HL-60 (cell line): ENCODE results near the gene PRDM16.

Experiments used
- CTCF ChIP-seq: IDR thresholded peaks from one replicate; pipeline ENCODE4 v1.5.1; 2011; ENCODE audit warnings: low read length, control low read depth, inconsistent platforms; ENCODE audit not compliant: insufficient read depth
- GABPA ChIP-seq: IDR thresholded peaks from 2 replicates; pipeline ENCODE4 v1.6.1; 2012; ENCODE audit warnings: low read depth
- POLR2AphosphoS5 ChIP-seq: IDR thresholded peaks from 2 replicates; pipeline ENCODE4 v1.6.1; 2012; ENCODE audit warnings: low read depth
- SPI1 ChIP-seq: IDR thresholded peaks from 2 replicates; pipeline ENCODE4 v1.6.1; 2012; ENCODE audit warnings: low read depth, mild to moderate bottlenecking, borderline replicate concordance
- TF ChIP-seq, protein P1 (sequence below): IDR thresholded peaks from 2 replicates; pipeline ENCODE4 v1.6.1; 2012; ENCODE audit warnings: low read depth; ENCODE audit not compliant: insufficient replicate concordance

GRCh38 chr1:3422638-3423037 is 353.6 kb downstream of the PRDM16 start:
- TF ChIP-seq CTCF (no peak), POLR2AphosphoS5 (no peak), SPI1 (no peak), GABPA (no peak)
- TF ChIP-seq, protein P1, sequence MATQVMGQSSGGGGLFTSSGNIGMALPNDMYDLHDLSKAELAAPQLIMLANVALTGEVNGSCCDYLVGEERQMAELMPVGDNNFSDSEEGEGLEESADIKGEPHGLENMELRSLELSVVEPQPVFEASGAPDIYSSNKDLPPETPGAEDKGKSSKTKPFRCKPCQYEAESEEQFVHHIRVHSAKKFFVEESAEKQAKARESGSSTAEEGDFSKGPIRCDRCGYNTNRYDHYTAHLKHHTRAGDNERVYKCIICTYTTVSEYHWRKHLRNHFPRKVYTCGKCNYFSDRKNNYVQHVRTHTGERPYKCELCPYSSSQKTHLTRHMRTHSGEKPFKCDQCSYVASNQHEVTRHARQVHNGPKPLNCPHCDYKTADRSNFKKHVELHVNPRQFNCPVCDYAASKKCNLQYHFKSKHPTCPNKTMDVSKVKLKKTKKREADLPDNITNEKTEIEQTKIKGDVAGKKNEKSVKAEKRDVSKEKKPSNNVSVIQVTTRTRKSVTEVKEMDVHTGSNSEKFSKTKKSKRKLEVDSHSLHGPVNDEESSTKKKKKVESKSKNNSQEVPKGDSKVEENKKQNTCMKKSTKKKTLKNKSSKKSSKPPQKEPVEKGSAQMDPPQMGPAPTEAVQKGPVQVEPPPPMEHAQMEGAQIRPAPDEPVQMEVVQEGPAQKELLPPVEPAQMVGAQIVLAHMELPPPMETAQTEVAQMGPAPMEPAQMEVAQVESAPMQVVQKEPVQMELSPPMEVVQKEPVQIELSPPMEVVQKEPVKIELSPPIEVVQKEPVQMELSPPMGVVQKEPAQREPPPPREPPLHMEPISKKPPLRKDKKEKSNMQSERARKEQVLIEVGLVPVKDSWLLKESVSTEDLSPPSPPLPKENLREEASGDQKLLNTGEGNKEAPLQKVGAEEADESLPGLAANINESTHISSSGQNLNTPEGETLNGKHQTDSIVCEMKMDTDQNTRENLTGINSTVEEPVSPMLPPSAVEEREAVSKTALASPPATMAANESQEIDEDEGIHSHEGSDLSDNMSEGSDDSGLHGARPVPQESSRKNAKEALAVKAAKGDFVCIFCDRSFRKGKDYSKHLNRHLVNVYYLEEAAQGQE: no peak
